ENCODE measurements around the gene PEAK1.

- no peak for TF ChIP-seq CTCF (conservative IDR thresholded peaks at IDR 0.05 in 1 of 2, IDR thresholded peaks at IDR 0.05 in 1 of 2; ENCODE audit: low read depth in 1 of 2, low read length in 2 of 2)
- TF ChIP-seq EZH2 (IDR thresholded peaks at IDR 0.05; ENCODE audit: low read length, missing control alignments): no peak
Measured at GRCh38 chr15:77266708-77267386, 153.1 kb downstream of the PEAK1 start.

All from fibroblast of lung (primary cell).